ENCODE results near the gene GIPC1. TPM values are rescaled to one million over a fixed set of nuclear protein-coding genes. Genes with fewer than 3 reads are reported as not detected.
"Not testable (repeated sequence)": the region's sequence is repeated elsewhere in the genome, so short reads cannot be mapped to it uniquely, and the experiment has no call there.

Gene GIPC1
- total and polyA plus RNA-seq, 2 donors (not counting 1 experiment from before 2014, with no cell fraction given), result 57.3 to 129 TPM

- H3K4me3 ChIP-seq (replicated peaks in 1 of 4; ENCODE audit: control extremely low read depth in 1 of 4, insufficient read depth in 1 of 4, low read depth in 3 of 4, low read length in 4 of 4), result no peak overlapping the region
- H3K79me2 ChIP-seq (ENCODE audit: control insufficient read depth, insufficient read depth, low read length), result no peaks in the 10 kb centered on the region
- TF ChIP-seq CTCF (conservative IDR thresholded peaks at IDR 0.05 in 1 of 2, IDR thresholded peaks at IDR 0.05 in 1 of 2; ENCODE audit: low read depth in 1 of 2, low read length in 2 of 2), result no peak
- no peak for TF ChIP-seq EZH2 (IDR thresholded peaks at IDR 0.05; ENCODE audit: low read length, missing control alignments)
These were observed 28.5 kb downstream of the GIPC1 start for GRCh38 chr19:14467391-14467790.

GRCh38 chr19:14463747-14464146, 32.2 kb downstream of the GIPC1 start:
- H3K9me3 ChIP-seq (ENCODE audit: control insufficient read depth, insufficient read depth, low read depth, low read length), result no peaks in the 10 kb centered on the region
- H2AFZ ChIP-seq (ENCODE audit: low read length), result no peak overlapping the region
- no peak for TF ChIP-seq EZH2 (IDR thresholded peaks at IDR 0.05; ENCODE audit: low read length, missing control alignments)
- TF ChIP-seq CTCF (conservative IDR thresholded peaks at IDR 0.05 in 1 of 2, IDR thresholded peaks at IDR 0.05 in 1 of 2; ENCODE audit: low read depth in 1 of 2, low read length in 2 of 2), result no peak
- no peaks in the 10 kb centered on the region for H3K27me3 ChIP-seq (ENCODE audit: control insufficient read depth, insufficient read depth, low read length)
- no peak overlapping the region for H3K4me3 ChIP-seq (replicated peaks in 1 of 4; ENCODE audit: control extremely low read depth in 1 of 4, insufficient read depth in 1 of 4, low read depth in 3 of 4, low read length in 4 of 4)
- H4K20me1 ChIP-seq (ENCODE audit: control insufficient read depth, extremely low read depth, insufficient read depth, low read length), result no peaks in the 10 kb centered on the region
- no peaks in the 10 kb centered on the region for H3K4me1 ChIP-seq (ENCODE audit: control insufficient read depth, extremely low read depth, insufficient read depth, low read length)
- H3K9ac ChIP-seq (ENCODE audit: insufficient read depth, low read length), result no peak overlapping the region
- peaks cover 13% of the 10 kb centered on the region for H3K36me3 ChIP-seq (ENCODE audit: control insufficient read depth, insufficient read depth, low read length)
- no peaks in the 10 kb centered on the region for H3K79me2 ChIP-seq (ENCODE audit: control insufficient read depth, insufficient read depth, low read length)
- no peak overlapping the region for H3K4me2 ChIP-seq (ENCODE audit: extremely low read depth, insufficient read depth, low read length)
- DNase-seq (ENCODE audit: low read depth in 2 of 2), result no peak
- no peak overlapping the region for H3K27ac ChIP-seq (ENCODE audit: insufficient read depth, low read length)

More at GRCh38 chr19:14467391-14467790, 28.5 kb downstream of the GIPC1 start:
- Histone ChIP-seq H4K20me1 (ENCODE audit: control insufficient read depth, extremely low read depth, insufficient read depth, low read length) (no peaks in the 10 kb centered on the region), H3K9me3 (ENCODE audit: control insufficient read depth, insufficient read depth, low read depth, low read length) (no peaks in the 10 kb centered on the region), H3K27me3 (ENCODE audit: control insufficient read depth, insufficient read depth, low read length) (no peaks in the 10 kb centered on the region), H2AFZ (ENCODE audit: low read length) (no peak overlapping the region), H3K36me3 (ENCODE audit: control insufficient read depth, insufficient read depth, low read length) (peaks cover 17% of the 10 kb centered on the region), H3K9ac (ENCODE audit: insufficient read depth, low read length) (no peak overlapping the region), H3K4me2 (ENCODE audit: extremely low read depth, insufficient read depth, low read length) (no peak overlapping the region), H3K27ac (ENCODE audit: insufficient read depth, low read length) (no peak overlapping the region), H3K4me1 (ENCODE audit: control insufficient read depth, extremely low read depth, insufficient read depth, low read length) (no peaks in the 10 kb centered on the region)
- no peak for DNase-seq (ENCODE audit: low read depth in 2 of 2)

GRCh38 chr19:14462401-14462800, 33.5 kb downstream of the GIPC1 start:
- H3K27ac ChIP-seq (ENCODE audit: insufficient read depth, low read length); DNase-seq (ENCODE audit: low read depth in 2 of 2); H3K27me3 ChIP-seq (ENCODE audit: control insufficient read depth, insufficient read depth, low read length); H3K4me1 ChIP-seq (ENCODE audit: control insufficient read depth, extremely low read depth, insufficient read depth, low read length); H4K20me1 ChIP-seq (ENCODE audit: control insufficient read depth, extremely low read depth, insufficient read depth, low read length); H3K9ac ChIP-seq (ENCODE audit: insufficient read depth, low read length); H3K4me2 ChIP-seq (ENCODE audit: extremely low read depth, insufficient read depth, low read length); H2AFZ ChIP-seq (ENCODE audit: low read length); H3K9me3 ChIP-seq (ENCODE audit: control insufficient read depth, insufficient read depth, low read depth, low read length); H3K79me2 ChIP-seq (ENCODE audit: control insufficient read depth, insufficient read depth, low read length); H3K4me3 ChIP-seq (replicated peaks in 1 of 4; ENCODE audit: control extremely low read depth in 1 of 4, insufficient read depth in 1 of 4, low read depth in 3 of 4, low read length in 4 of 4): not testable (repeated sequence)
- H3K36me3 ChIP-seq (ENCODE audit: control insufficient read depth, insufficient read depth, low read length), result peaks cover 16% of the 10 kb centered on the region
